ENCODE results near the gene TOP1.

Gene TOP1

DNA sequence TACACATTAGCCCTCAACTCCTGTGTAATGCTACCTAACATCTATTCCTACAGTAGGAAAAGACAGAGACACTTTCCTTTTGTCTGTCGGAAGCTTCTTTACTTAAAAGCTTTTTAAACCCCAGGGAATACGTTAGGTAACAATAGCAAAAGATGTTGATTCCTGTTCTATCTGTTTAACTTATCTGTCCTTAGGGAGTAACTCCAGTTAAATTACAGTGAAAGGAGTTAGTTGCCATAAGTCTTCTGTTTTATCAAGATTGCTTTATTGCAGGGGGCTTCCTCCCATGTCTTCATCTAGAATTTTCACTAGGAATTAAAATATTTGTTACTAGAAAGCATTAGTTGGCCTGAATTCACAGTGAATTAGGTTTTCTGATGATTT, 26.2 kb downstream of the TOP1 start:
- H3K27ac ChIP-seq (ENCODE audit: low read length), result no peak overlapping the region
- H3K36me3 ChIP-seq (ENCODE audit: control insufficient read depth, insufficient read depth, low read length), result no peaks in the 10 kb centered on the region
- WGBS (ENCODE audit: insufficient coverage, insufficient read length), result no CpG with 5 or more reads among the region's 2 CpGs

DNA sequence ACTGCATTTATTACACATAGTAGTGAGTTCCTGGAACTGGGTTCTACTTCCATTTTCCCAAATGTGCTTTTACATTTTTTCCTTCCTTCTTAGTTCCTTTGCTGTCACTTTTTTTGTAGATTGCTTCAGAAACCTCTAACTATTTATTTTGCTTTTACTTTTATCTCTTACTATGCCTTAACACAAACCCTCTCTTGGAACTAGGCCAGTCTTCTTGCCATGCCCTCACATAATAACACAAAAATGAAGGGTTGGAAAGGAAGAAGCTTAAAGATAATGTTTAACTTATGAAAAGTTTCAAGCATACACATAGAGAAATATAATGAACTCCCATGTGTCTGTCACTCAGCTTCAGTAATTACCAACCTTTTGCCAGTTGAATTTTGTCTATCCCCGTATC, 27.1 kb downstream of the TOP1 start:
- no peak for DNase-seq (ENCODE audit: low read depth, low spot score)
- Histone ChIP-seq H3K27me3 (ENCODE audit: control insufficient read depth, insufficient read depth, low read length) (no peaks in the 10 kb centered on the region), H3K36me3 (ENCODE audit: control insufficient read depth, insufficient read depth, low read length) (no peaks in the 10 kb centered on the region), H3K4me3 (ENCODE audit: low read length) (no peak overlapping the region), H3K4me1 (ENCODE audit: control insufficient read depth, insufficient read depth, low read length) (no peaks in the 10 kb centered on the region), H3K9me3 (ENCODE audit: control insufficient read depth, insufficient read depth, low read length) (no peaks in the 10 kb centered on the region), H3K27ac (ENCODE audit: low read length) (no peak overlapping the region)
- WGBS (ENCODE audit: insufficient coverage, insufficient read length), result no CpG with 5 or more reads among the region's 1 CpG

More for the DNA sequence above, 26.2 kb downstream of the TOP1 start:
- no peaks in the 10 kb centered on the region for H3K27me3 ChIP-seq (ENCODE audit: control insufficient read depth, insufficient read depth, low read length)
- H3K4me1 ChIP-seq (ENCODE audit: control insufficient read depth, insufficient read depth, low read length), result no peaks in the 10 kb centered on the region
- H3K4me3 ChIP-seq (ENCODE audit: low read length), result no peak overlapping the region
- DNase-seq (ENCODE audit: low read depth, low spot score), result no peak
- no peaks in the 10 kb centered on the region for H3K9me3 ChIP-seq (ENCODE audit: control insufficient read depth, insufficient read depth, low read length)

DNA sequence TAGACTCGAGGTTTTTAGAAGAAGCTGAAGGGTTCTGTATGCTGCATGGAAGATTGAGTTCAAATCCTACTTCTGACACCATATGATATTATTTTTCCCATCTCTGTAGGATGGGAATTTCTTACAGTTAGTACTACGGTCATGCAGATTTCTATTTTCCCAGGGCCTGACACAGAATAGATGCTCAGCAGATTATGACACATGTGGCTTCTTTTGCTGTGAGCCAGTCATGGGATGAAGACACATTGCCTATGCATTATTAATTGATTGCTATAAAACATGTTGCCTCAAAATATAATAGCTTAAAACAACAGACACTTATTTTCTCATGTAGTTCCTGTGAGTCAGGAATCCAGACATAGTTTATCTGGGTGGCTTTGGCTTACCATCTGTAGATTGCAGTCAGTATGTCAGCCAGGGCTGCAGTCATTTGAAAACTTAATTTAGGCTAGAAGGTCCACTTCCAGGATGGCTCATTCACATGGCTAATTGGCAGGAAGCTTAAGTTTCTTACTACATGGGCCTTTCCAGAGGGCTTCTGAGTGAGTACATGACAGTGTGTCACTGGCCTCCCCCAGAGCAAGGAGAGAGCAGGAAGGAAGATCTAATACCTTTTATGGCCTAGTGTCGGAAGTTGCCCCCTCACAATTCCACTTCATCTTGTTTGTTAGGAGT, 29.5 kb downstream of the TOP1 start:
- Histone ChIP-seq H3K27me3 (ENCODE audit: control insufficient read depth, insufficient read depth, low read length) (no peaks in the 10 kb centered on the region), H3K9me3 (ENCODE audit: control insufficient read depth, insufficient read depth, low read length) (no peaks in the 10 kb centered on the region), H3K27ac (ENCODE audit: low read length) (no peak overlapping the region), H3K36me3 (ENCODE audit: control insufficient read depth, insufficient read depth, low read length) (no peaks in the 10 kb centered on the region), H3K4me3 (ENCODE audit: low read length) (no peak overlapping the region), H3K4me1 (ENCODE audit: control insufficient read depth, insufficient read depth, low read length) (no peaks in the 10 kb centered on the region)
- DNase-seq (ENCODE audit: low read depth, low spot score), result no peak
- no CpG with 5 or more reads among the region's 3 CpGs for whole genome bisulfite sequencing (ENCODE audit: insufficient coverage, insufficient read length)

DNA sequence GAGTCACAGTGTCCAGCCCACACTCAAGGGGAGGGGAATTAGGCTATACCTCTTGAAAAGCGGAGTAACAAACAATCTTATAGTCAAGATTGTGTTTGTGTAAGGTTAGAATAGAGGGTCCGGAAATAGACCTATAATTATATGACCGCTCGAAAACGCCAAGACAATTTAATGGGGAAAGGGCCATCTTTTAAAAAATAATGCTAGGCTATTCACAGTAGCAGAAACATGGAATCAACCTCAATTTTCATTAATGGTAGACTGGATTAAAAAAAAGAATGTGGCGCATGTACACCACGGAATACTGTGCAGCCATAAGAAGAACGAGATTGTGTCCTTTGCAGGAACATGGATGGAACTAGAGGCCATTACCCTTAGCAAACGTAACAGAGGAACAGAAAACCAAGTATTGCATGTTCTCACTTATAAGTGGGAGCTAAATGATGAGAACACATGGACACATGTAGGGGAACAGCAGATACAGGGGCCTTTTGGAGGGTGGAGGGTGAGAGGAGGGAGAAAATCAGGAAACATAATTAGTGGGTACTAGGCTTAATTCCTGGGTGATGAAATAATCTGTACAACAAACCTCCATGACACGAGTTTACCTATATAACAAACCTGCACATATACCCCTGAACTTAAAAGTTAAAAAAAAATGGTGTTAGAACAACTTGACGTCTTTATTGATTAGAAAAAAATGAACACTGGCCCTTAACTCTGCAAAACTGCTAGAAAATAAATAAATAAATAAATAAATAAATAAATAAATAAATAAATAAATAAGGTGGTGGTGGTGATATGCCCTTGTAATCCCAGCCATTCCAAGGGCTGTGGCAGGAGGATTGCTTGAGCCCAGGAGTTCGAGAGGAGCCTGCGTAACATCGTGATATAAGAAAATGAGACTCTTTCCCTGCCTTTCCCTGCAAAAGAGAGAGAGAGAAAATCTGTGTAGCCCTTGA, 30.3 kb downstream of the TOP1 start:
- DNase-seq (ENCODE audit: low read depth, low spot score), result no peak
- Histone ChIP-seq H3K9me3 (ENCODE audit: control insufficient read depth, insufficient read depth, low read length) (no peaks in the 10 kb centered on the region), H3K27ac (ENCODE audit: low read length) (no peak overlapping the region), H3K36me3 (ENCODE audit: control insufficient read depth, insufficient read depth, low read length) (no peaks in the 10 kb centered on the region), H3K4me3 (ENCODE audit: low read length) (no peak overlapping the region), H3K4me1 (ENCODE audit: control insufficient read depth, insufficient read depth, low read length) (no peaks in the 10 kb centered on the region), H3K27me3 (ENCODE audit: control insufficient read depth, insufficient read depth, low read length) (no peaks in the 10 kb centered on the region)
- no CpG with 5 or more reads among the region's 14 CpGs for WGBS (ENCODE audit: insufficient coverage, insufficient read length)

DNA sequence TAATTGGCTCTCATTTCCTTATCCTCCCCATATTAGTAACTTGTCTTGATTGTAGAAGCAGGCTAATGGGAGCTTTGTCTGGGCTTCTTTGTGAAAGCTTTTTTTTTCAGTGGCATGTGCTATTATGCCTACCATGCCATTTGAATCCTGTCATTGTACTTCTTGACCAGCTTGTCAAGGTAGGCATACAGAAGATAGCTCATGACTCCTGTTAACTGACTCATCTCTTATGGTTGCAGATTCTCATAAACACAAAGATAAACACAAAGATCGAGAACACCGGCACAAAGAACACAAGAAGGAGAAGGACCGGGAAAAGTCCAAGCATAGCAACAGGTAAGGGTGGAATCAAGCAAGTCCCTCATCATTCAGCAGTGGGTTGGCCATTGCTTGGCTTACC, 32.5 kb downstream of the TOP1 start:
- H3K27me3 ChIP-seq (ENCODE audit: control insufficient read depth, insufficient read depth, low read length), result no peaks in the 10 kb centered on the region
- no peaks in the 10 kb centered on the region for H3K9me3 ChIP-seq (ENCODE audit: control insufficient read depth, insufficient read depth, low read length)
- no peak overlapping the region for H3K4me3 ChIP-seq (ENCODE audit: low read length)
- WGBS (ENCODE audit: insufficient coverage, insufficient read length), result no CpG with 5 or more reads among the region's 3 CpGs
- H3K4me1 ChIP-seq (ENCODE audit: control insufficient read depth, insufficient read depth, low read length), result no peaks in the 10 kb centered on the region
- no peaks in the 10 kb centered on the region for H3K36me3 ChIP-seq (ENCODE audit: control insufficient read depth, insufficient read depth, low read length)
- H3K27ac ChIP-seq (ENCODE audit: low read length), result no peak overlapping the region
- DNase-seq (ENCODE audit: low read depth, low spot score), result no peak

DNA sequence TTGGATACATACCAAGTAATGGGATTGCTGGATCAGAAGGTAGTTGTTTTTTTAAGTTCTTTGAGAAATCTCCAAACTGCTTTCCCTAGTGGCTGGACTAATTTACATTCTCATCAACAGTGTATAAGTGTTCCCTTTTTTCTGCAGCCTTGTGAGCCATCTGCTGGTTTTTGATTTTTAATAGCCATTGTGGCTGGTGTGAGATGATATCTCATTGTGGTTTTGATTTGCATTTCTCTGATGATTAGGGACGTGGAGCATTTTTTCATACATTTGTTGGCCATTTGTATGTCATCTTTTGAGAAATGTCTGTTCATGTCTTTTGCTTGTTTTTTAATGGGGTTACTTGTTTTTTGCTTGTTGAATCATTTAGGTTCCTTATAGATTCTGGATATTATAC, 34.8 kb downstream of the TOP1 start:
- no peak for DNase-seq (ENCODE audit: low read depth, low spot score)
- H3K27me3 ChIP-seq (ENCODE audit: control insufficient read depth, insufficient read depth, low read length), result no peaks in the 10 kb centered on the region
- no peak overlapping the region for H3K4me3 ChIP-seq (ENCODE audit: low read length)
- H3K27ac ChIP-seq (ENCODE audit: low read length), result no peak overlapping the region
- H3K36me3 ChIP-seq (ENCODE audit: control insufficient read depth, insufficient read depth, low read length), result no peaks in the 10 kb centered on the region
- no CpG with 5 or more reads among the region's 1 CpG for WGBS (ENCODE audit: insufficient coverage, insufficient read length)
- no peaks in the 10 kb centered on the region for H3K9me3 ChIP-seq (ENCODE audit: control insufficient read depth, insufficient read depth, low read length)
- H3K4me1 ChIP-seq (ENCODE audit: control insufficient read depth, insufficient read depth, low read length), result no peaks in the 10 kb centered on the region

DNA sequence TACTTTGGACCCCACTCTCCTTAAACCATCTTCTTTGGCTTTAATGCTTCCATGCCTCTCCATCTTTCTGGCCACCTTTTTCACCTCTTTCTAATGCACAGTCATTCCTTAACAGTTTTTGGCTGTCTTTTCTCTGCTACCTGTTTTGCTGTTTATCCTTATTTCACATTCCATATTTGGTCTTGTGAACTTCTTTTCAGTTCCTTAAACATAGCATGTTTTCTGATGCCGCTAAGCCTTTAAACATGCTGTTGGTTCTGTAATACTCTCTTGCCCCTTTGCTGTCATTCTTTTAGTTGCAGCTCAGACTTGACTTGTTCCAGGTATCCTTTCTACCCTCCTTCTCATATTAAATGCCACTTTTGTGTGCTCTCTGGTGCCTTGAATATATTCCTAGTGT, 35.8 kb downstream of the TOP1 start:
- H3K4me3 ChIP-seq (ENCODE audit: low read length), result no peak overlapping the region
- H3K4me1 ChIP-seq (ENCODE audit: control insufficient read depth, insufficient read depth, low read length), result no peaks in the 10 kb centered on the region
- no peaks in the 10 kb centered on the region for H3K27me3 ChIP-seq (ENCODE audit: control insufficient read depth, insufficient read depth, low read length)
- H3K36me3 ChIP-seq (ENCODE audit: control insufficient read depth, insufficient read depth, low read length), result no peaks in the 10 kb centered on the region
- no CpG with 5 or more reads among the region's 1 CpG for WGBS (ENCODE audit: insufficient coverage, insufficient read length)
- DNase-seq (ENCODE audit: low read depth, low spot score), result no peak
- H3K27ac ChIP-seq (ENCODE audit: low read length), result no peak overlapping the region
- no peaks in the 10 kb centered on the region for H3K9me3 ChIP-seq (ENCODE audit: control insufficient read depth, insufficient read depth, low read length)

DNA sequence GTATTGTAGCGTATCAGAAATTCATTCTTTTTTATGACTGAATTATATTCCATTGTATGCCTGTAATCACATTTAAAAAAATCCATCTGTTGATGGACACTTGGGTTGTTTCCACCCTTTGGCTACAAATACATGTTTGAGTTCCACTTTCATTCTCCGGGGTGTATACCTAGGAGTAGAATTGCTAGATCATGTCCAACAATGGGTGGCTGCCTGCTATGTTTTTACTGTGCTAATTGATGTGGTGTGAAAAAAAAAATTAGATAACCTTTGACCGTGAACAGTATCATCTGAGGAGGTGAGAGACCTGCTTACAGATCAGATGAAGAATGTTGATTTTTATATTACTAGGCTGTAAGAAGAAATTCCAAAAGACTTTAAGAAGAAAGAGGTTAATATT, 37.1 kb downstream of the TOP1 start:
- no peaks in the 10 kb centered on the region for H3K36me3 ChIP-seq (ENCODE audit: control insufficient read depth, insufficient read depth, low read length)
- H3K27ac ChIP-seq (ENCODE audit: low read length), result no peak overlapping the region
- H3K4me3 ChIP-seq (ENCODE audit: low read length), result no peak overlapping the region
- H3K9me3 ChIP-seq (ENCODE audit: control insufficient read depth, insufficient read depth, low read length), result no peaks in the 10 kb centered on the region
- H3K4me1 ChIP-seq (ENCODE audit: control insufficient read depth, insufficient read depth, low read length), result no peaks in the 10 kb centered on the region
- whole genome bisulfite sequencing (ENCODE audit: insufficient coverage, insufficient read length), result no CpG with 5 or more reads among the region's 3 CpGs
- DNase-seq (ENCODE audit: low read depth, low spot score), result no peak
- no peaks in the 10 kb centered on the region for H3K27me3 ChIP-seq (ENCODE audit: control insufficient read depth, insufficient read depth, low read length)

DNA sequence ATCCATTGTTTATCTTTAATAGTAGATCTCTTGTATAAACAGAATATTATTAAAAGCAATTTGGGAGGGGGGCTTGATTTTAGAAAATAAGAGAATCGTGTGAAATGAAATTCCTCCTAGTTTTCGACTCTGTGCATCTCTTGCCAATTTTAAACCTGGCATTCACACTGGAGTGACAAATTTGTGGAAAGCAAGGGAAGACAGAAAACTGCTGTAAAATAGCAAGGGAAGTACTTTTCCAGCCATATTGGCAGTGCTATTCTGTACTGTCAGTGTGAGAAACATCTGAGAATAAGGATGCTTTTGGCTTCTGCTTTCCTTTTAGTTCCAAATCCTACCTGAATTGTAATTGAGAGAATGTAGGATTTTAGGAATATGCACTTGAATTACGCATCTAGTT, 40.2 kb downstream of the TOP1 start:
- Histone ChIP-seq H3K27me3 (ENCODE audit: control insufficient read depth, insufficient read depth, low read length) (no peaks in the 10 kb centered on the region), H3K36me3 (ENCODE audit: control insufficient read depth, insufficient read depth, low read length) (no peaks in the 10 kb centered on the region), H3K4me3 (ENCODE audit: low read length) (no peak overlapping the region), H3K9me3 (ENCODE audit: control insufficient read depth, insufficient read depth, low read length) (no peaks in the 10 kb centered on the region), H3K27ac (ENCODE audit: low read length) (no peak overlapping the region), H3K4me1 (ENCODE audit: control insufficient read depth, insufficient read depth, low read length) (peaks cover 2% of the 10 kb centered on the region; the same call in 1 of the 2 replicates)
- WGBS (ENCODE audit: insufficient coverage, insufficient read length), result no CpG with 5 or more reads among the region's 3 CpGs
- no peak for DNase-seq (ENCODE audit: low read depth, low spot score)

DNA sequence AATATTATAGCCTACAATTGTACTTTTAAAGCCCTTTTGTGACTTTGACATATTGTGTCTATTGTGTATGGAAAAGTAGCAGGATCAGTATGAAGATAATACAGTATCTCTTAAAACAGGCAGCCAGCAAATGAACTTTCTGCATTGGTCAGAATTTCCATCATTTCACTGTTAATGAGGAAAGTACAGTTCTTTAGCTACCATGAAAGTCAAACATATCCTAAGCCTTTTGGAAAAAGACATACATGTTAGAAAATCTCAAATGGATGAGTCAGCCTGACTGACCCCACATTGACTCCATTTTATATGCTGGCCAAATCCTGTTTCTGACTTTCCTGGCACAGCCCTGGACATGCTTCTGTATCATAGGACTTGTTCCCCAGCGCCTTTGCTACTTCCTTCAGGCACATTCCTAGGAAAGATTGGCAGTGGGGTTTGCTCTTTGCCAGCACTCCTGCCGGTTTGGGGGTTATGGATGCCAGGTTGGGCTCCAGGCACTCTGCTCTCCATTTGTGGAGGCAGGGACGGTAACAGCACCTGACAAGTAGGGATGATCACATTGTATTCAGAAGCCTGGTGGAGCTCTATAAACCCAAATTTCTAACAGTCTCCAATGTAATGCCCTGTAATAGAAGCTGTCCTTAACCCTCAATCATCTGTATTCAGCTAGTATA, 43.7 kb downstream of the TOP1 start:
- DNase-seq (ENCODE audit: low read depth, low spot score), result no peak
- peaks cover 2% of the 10 kb centered on the region; the same call in 1 of the 2 replicates for H3K4me1 ChIP-seq (ENCODE audit: control insufficient read depth, insufficient read depth, low read length)
- no peaks in the 10 kb centered on the region for H3K27me3 ChIP-seq (ENCODE audit: control insufficient read depth, insufficient read depth, low read length)
- H3K9me3 ChIP-seq (ENCODE audit: control insufficient read depth, insufficient read depth, low read length), result no peaks in the 10 kb centered on the region
- WGBS (ENCODE audit: insufficient coverage, insufficient read length), result no CpG with 5 or more reads among the region's 3 CpGs
- no peak overlapping the region for H3K27ac ChIP-seq (ENCODE audit: low read length)
- no peak overlapping the region for H3K4me3 ChIP-seq (ENCODE audit: low read length)
- H3K36me3 ChIP-seq (ENCODE audit: control insufficient read depth, insufficient read depth, low read length), result peaks cover 4% of the 10 kb centered on the region; the same call in 1 of the 2 replicates

All from iPS DF 6.9 (cell line).